Common myeloid progenitor, CD34-positive (primary cell): ENCODE measurements around the gene ID2.

ENCODE experiments used
- CTCF ChIA-PET: fragments of 350-600 bp; sonication (Branson Sonifier 250); formaldehyde crosslinking; loops from one replicate; lab custom pipeline; 2021; ENCODE audit warnings: antibody characterized with exemption; lab: Charles Lee
- POLR2A ChIA-PET: fragments of 350-600 bp; sonication (Branson Sonifier 250); formaldehyde crosslinking; loops from one replicate; lab custom pipeline; 2021; ENCODE audit warnings: antibody characterized with exemption; lab: Charles Lee
- DNase-seq, 3 donors: peaks; one replicate each; pipeline versions ENCODE4 v3.0.0 to v3.0.0-alpha.2; 2013
- H3K27ac ChIP-seq, 2 experiments: 1 replicate in 1 of 2; 2 replicates in 1 of 2; pipeline ENCODE4 v1.7.0; 2013; ENCODE audit warnings: inconsistent platforms in 2 of 2, low read length in 2 of 2, mild to moderate bottlenecking in 2 of 2, low read depth in 1 of 2, moderate library complexity in 1 of 2; ENCODE audit not compliant: severe bottlenecking in 2 of 2, insufficient read depth in 1 of 2, poor library complexity in 1 of 2
- H3K27me3 ChIP-seq, 5 experiments: replicated peaks in 2 of 5; 1 replicate in 3 of 5; 2 replicates in 2 of 5; pipeline versions ENCODE4 v1.6.1 to v1.7.0; 2013; ENCODE audit warnings: low read length in 4 of 5, mild to moderate bottlenecking in 2 of 5, moderate library complexity in 2 of 5, inconsistent platforms in 1 of 5; ENCODE audit not compliant: insufficient read depth in 5 of 5, control insufficient read depth in 4 of 5
- H3K36me3 ChIP-seq, 4 experiments: 1 replicate in 2 of 4; 2 replicates in 2 of 4; pipeline versions ENCODE4 v1.6.1 to v1.7.0; 2013; ENCODE audit warnings: low read length in 3 of 4, control low read depth in 1 of 4, mild to moderate bottlenecking in 1 of 4; ENCODE audit not compliant: control insufficient read depth in 4 of 4, insufficient read depth in 4 of 4
- H3K4me1 ChIP-seq, 4 experiments: 1 replicate in 3 of 4; 2 replicates in 1 of 4; pipeline versions ENCODE4 v1.6.1 to v1.7.1; 2013; ENCODE audit warnings: low read length in 3 of 4, mild to moderate bottlenecking in 3 of 4, control low read depth in 1 of 4, inconsistent platforms in 1 of 4, moderate library complexity in 1 of 4; ENCODE audit not compliant: control insufficient read depth in 4 of 4, insufficient read depth in 4 of 4; ENCODE audit errors: control extremely low read depth in 1 of 4
- H3K4me3 ChIP-seq, 7 experiments: 1 replicate in 4 of 7; 2 replicates in 3 of 7; pipeline versions ENCODE4 v1.5.1 to v1.7.0; 2013; ENCODE audit warnings: mild to moderate bottlenecking in 7 of 7, low read length in 6 of 7, moderate library complexity in 6 of 7, inconsistent platforms in 2 of 7, low read depth in 2 of 7, control low read depth in 1 of 7; ENCODE audit not compliant: insufficient read depth in 4 of 7, control insufficient read depth in 1 of 7; ENCODE audit errors: extremely low read depth in 1 of 7
- H3K9me3 ChIP-seq, 5 experiments: 1 replicate in 4 of 5; 2 replicates in 1 of 5; pipeline versions ENCODE4 v1.6.1 to v1.7.1; 2013; ENCODE audit warnings: low read length in 4 of 5, mild to moderate bottlenecking in 2 of 5, inconsistent platforms in 1 of 5, low read depth in 1 of 5, moderate library complexity in 1 of 5; ENCODE audit not compliant: control insufficient read depth in 4 of 5, insufficient read depth in 2 of 5; ENCODE audit errors: control extremely low read depth in 1 of 5
- WGBS: methylation state at CpG from one replicate; pipeline ENCODE4 v1.1.5; 2013; ENCODE audit not compliant: insufficient coverage; 5-methylcytosine and 5-hydroxymethylcytosine counted together

ID2 gene

DNA sequence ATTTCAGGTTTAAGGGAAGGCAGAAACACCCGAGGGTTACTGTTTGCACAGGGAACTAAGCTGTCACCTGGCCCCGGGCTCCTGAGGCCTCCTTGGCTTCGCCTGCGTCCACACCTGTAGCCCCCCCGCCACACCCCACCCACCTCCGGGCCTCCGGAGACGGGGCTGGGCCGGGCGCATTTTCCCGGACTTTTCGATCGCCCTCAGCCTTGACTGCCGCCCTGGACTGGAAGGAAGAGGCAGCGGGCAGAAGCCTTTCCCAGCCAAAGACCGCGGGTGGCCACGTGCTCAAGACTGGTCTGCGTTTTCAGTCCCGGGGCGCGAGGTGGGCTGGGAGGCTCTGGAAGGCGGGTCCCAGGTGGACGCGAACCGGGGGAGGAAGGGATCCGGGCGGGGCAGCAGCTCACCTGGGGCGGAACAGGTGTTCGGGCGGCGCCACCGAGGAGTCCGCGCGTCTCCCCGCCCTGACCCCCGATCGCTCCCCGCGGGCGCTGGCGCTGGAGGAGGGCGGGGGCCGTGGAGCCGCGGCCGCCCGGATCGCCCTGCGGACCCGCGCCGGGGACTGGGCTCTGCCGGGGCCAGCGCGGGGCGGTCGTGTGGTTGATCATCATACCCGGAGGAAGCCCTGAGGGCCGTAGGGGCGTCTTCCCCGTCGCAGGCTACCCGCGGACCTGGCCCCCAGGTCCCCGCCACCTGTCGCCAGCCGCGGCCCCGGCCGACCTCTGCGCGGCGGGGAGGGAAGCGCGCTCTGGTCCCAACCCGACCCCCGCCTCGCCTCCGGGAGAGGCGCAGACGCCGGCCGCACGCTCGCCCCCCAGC, 3.2 kb downstream of the ID2 start:
- peaks cover 5 to 42% (median 35%) of the 10 kb centered on the region in 4 experiments for H3K4me1 ChIP-seq
- WGBS, result under 1% methylated on average over 71 of the region's 87 CpGs
- peak overlapping the region; percentile 46 to 88 (median 67) for H3K4me3 ChIP-seq
- POLR2A ChIA-PET, result interaction anchor here (0.6 to 1.8 kb wide), 7 partner anchors 8 to 160 kb away, joined by 3 to 18 read pairs (median 6); no protein-coding TSS in a partner anchor
- peaks cover 0 to under 1% (median 0%) of the 10 kb centered on the region in 5 experiments for H3K27me3 ChIP-seq
- H3K9me3 ChIP-seq, result no peaks in the 10 kb centered on the region
- H3K27ac ChIP-seq, result no peak overlapping the region
- DNase-seq, result peak in 2 of 3 donors; percentile 24 to 56
- no peaks in the 10 kb centered on the region for H3K36me3 ChIP-seq
- CTCF ChIA-PET, result interaction anchor here (0.7 to 1.3 kb wide), 5 partner anchors 81 to 1254 kb away, joined by 3 to 4 read pairs (median 3); no protein-coding TSS in a partner anchor

DNA sequence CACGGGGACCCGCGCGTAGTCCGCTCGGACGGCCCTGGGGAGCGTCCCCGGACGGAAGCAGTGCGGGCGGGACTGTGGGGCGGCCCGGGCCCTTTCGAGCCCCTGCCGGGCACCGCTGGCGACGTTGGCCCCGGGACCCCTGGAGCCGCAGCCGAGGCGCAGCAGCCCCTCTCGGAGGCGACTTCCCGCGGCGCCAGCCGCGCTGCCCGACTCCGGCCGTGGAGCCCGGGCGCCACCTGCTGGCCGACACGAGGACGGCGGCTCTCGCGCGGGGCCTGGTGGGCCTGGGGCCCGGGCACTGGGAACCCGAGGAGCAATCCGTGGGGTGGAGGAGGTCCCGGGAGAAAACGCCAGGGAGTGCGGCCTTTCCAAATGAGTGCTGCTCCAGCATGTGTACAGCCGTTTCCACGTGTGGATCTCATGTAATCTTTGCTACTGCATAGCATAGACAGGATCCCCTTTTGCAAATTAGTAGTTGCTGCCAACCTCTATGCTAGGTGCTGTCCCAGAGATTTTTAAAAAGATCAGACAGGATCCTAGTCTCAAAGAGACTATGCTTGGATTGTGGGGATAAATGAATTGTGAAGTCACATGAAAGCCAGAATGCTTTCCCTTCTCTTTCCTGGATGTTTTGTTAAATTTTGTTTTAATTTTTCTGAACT, 4.0 kb downstream of the ID2 start:
- H3K4me3 ChIP-seq, result peak overlapping the region; percentile 46 to 88 (median 67)
- ChIA-PET CTCF (interaction anchor here (1.3 kb wide), 1 partner anchor 80 kb away, joined by 3 read pairs; no protein-coding TSS in a partner anchor), POLR2A (interaction anchor here (1.7 to 1.8 kb wide), 3 partner anchors 99 to 142 kb away, joined by 7 to 18 read pairs (median 10); no protein-coding TSS in a partner anchor)

DNA sequence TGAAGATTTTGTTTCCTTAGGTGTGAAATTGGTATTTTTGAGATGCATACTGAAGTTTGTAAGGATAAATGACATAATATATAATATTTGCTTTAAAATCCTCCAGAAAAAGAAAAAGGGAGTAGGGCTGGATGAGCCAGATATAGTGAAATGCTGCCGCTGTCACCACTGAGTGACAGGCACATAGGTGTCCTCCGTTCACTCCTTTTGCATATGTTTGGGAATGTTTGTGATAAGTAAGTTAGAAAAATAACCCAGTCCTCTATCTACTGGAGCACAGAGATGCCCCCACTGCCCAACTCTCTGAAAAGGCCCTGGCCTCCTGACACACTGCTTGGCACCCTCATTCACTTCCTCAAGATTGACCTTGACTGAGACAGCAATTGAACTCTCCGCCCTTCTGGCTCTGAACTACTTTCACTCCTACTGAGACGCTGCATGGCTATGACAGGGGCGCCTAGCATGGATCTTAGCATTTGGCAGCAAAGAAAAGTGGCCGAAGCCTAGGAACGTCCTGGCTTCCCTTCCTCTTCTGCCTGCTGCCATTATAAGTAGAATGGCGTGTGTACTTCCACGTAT, 10.1 kb downstream of the ID2 start:
- H3K36me3 ChIP-seq, result no peaks in the 10 kb centered on the region
- ChIA-PET CTCF (interaction anchor here (1.5 to 1.6 kb wide), 2 partner anchors 10 to 71 kb away, joined by 3 to 6 read pairs; no protein-coding TSS in a partner anchor), POLR2A (interaction anchor here (0.6 kb wide), 1 partner anchor 9 kb away, joined by 3 read pairs; no protein-coding TSS in a partner anchor)
- H3K27ac ChIP-seq, result no peak overlapping the region
- H3K4me3 ChIP-seq, result no peak overlapping the region
- DNase-seq, result no peak
- peaks cover 0 to 3% (median 0%) of the 10 kb centered on the region in 5 experiments for H3K9me3 ChIP-seq
- peaks cover 0 to 12% (median 0%) of the 10 kb centered on the region in 5 experiments for H3K27me3 ChIP-seq
- 94% methylated on average over 7 of the region's 9 CpGs for WGBS
- peaks cover 2 to 10% (median 7%) of the 10 kb centered on the region in 4 experiments for H3K4me1 ChIP-seq

More for the DNA sequence above, 4.0 kb downstream of the ID2 start:
- WGBS, result 0% methylated on average over 45 of the region's 50 CpGs
- Histone ChIP-seq H3K36me3 (no peaks in the 10 kb centered on the region), H3K9me3 (no peaks in the 10 kb centered on the region), H3K4me1 (peaks cover 1 to 38% (median 31%) of the 10 kb centered on the region in 4 experiments), H3K27me3 (no peaks in the 10 kb centered on the region), H3K27ac (no peak overlapping the region)
- DNase-seq, result peak in 2 of 3 donors; percentile 65

DNA sequence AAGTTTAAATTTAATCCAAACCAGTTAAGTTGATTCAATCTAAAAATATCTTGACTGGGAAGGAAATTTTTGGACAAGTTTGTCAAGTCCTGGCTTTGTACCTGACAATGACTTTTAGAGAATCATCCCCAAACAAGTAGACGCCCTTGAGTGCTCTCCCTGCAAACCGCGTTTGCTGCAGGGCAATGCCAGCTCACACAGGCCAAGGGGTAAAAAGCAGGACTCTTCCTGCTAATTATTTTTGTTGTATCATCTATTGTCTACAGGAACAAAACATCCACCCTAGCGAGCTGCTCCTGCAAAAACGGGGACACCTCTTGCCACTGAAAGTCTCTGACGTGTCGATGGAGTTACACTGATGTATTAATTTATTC, 10.9 kb downstream of the ID2 start:
- Histone ChIP-seq H3K4me1 (peaks cover 2 to 10% (median 7%) of the 10 kb centered on the region in 4 experiments), H3K4me3 (peak overlapping the region in 2 of 7 experiments; percentile 29 to 71), H3K36me3 (no peaks in the 10 kb centered on the region), H3K9me3 (peaks cover 0 to 7% (median 0%) of the 10 kb centered on the region in 5 experiments), H3K27me3 (peaks cover 0 to 12% (median 0%) of the 10 kb centered on the region in 5 experiments), H3K27ac (no peak overlapping the region)
- CTCF ChIA-PET, result interaction anchor here (0.7 to 1.6 kb wide), 6 partner anchors 9 to 584 kb away, joined by 3 to 6 read pairs (median 4); no protein-coding TSS in a partner anchor
- DNase-seq, result no peak
- POLR2A ChIA-PET, result interaction anchor here (0.7 to 1.3 kb wide), 2 partner anchors 8 to 1905 kb away, joined by 3 to 5 read pairs; no protein-coding TSS in a partner anchor
- 85% methylated on average over 4 of the region's 7 CpGs for WGBS

DNA sequence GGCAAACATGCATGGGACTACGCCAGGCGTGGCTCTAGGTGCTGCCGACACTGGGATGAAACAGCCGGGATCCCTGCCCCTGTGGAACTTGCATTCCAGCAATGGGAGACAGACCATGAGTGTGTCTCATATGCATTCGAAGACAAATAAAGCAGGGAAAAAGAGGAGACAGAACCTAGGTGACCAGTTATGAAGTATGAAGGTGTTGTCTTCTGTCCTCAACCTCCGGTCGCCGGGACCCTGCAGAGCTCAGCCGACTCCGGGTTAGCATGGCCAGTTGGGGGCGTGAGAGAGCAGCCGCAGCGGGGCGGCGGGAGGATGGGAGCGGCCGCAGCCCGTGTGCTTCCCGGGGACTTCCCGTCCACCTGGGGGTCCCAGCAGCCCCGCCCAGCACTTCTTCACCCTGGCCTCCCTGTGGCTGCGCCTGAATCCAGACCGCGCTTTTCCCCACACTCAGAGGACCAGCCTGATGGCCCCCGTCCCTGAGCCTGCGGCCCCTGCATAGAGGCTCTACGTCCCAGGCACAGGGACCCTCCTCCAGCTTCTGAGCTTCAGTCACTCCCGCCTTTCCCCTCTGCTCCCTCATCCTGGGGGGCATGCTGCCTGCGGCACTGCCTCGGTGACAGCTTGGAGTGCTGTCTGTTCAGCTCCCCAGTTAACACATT, 11.4 kb downstream of the ID2 start:
- peaks cover 2 to 10% (median 7%) of the 10 kb centered on the region in 4 experiments for H3K4me1 ChIP-seq
- WGBS, result 34% methylated on average over 27 of the region's 30 CpGs
- ChIA-PET CTCF (interaction anchor here (0.7 to 1.6 kb wide), 8 partner anchors 9 to 1277 kb away, joined by 3 to 6 read pairs (median 3); no protein-coding TSS in a partner anchor), POLR2A (interaction anchor here (0.7 to 1.3 kb wide), 2 partner anchors 9 to 1904 kb away, joined by 3 to 5 read pairs; no protein-coding TSS in a partner anchor)
- H3K27me3 ChIP-seq, result peaks cover 0 to 12% (median 0%) of the 10 kb centered on the region in 5 experiments
- peaks cover 0 to 7% (median 0%) of the 10 kb centered on the region in 5 experiments for H3K9me3 ChIP-seq
- H3K36me3 ChIP-seq, result no peaks in the 10 kb centered on the region
- H3K27ac ChIP-seq, result no peak overlapping the region
- peak; percentile 25 to 56 (median 41) for DNase-seq
- peak overlapping the region in 4 of 7 experiments; percentile 29 to 71 (median 52) for H3K4me3 ChIP-seq

DNA sequence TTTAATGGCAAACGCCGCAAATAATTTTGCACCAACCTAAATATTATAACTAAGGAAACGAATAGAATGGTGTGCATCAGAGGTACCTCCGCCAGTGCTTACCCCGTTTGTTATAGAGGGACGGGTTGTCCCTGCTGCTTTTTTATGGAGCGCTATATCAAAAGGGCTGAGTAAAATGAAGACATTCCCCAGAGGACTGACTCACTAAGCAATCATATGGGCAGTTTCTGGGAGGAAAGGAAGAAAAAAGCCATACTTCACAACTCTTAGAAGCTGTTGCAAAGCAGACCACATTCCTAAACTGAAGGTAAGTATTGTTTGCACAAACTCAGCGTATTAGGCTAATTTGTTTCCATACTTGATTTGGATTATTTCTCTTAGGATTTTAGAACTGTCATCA, 12.9 kb downstream of the ID2 start:
- WGBS, result 92% methylated on average over 5 of the region's 8 CpGs
- no peak overlapping the region for H3K4me3 ChIP-seq
- peaks cover 0 to 12% (median 0%) of the 10 kb centered on the region in 5 experiments for H3K27me3 ChIP-seq
- ChIA-PET CTCF (no interaction called here), POLR2A (no interaction called here)
- H3K36me3 ChIP-seq, result no peaks in the 10 kb centered on the region
- H3K27ac ChIP-seq, result no peak overlapping the region
- DNase-seq, result no peak
- peaks cover 2 to 10% (median 7%) of the 10 kb centered on the region in 4 experiments for H3K4me1 ChIP-seq
- peaks cover 0 to 9% (median 0%) of the 10 kb centered on the region in 5 experiments for H3K9me3 ChIP-seq
